ENCODE results near the gene ZMIZ1.

The ZMIZ1 gene

GRCh38 chr10:79139124-79139835, 70.5 kb downstream of the ZMIZ1 start:
- no peak for DNase-seq (ENCODE audit: low read depth)

GRCh38 chr10:79140085-79140793, 71.5 kb downstream of the ZMIZ1 start:
- DNase-seq (ENCODE audit: low read depth) = no peak

GRCh38 chr10:79140855-79141254, 72.1 kb downstream of the ZMIZ1 start:
- no peak for DNase-seq (ENCODE audit: low read depth)

GRCh38 chr10:79142064-79142491, 73.3 kb downstream of the ZMIZ1 start:
- DNase-seq (ENCODE audit: low read depth) = no peak

GRCh38 chr10:79142522-79143309, 74.0 kb downstream of the ZMIZ1 start:
- DNase-seq (ENCODE audit: low read depth) = no peak

GRCh38 chr10:79143879-79144278, 75.1 kb downstream of the ZMIZ1 start:
- no peak for DNase-seq (ENCODE audit: low read depth)

GRCh38 chr10:79144351-79145173, 75.8 kb downstream of the ZMIZ1 start:
- no peak for DNase-seq (ENCODE audit: low read depth)

- DNase-seq (ENCODE audit: low read depth) = no peak
These were observed 76.4 kb downstream of the ZMIZ1 start for GRCh38 chr10:79145174-79145483.

- no peak for DNase-seq (ENCODE audit: low read depth)
These were observed 77.0 kb downstream of the ZMIZ1 start for GRCh38 chr10:79145517-79146470.

GRCh38 chr10:79146611-79147130, 77.9 kb downstream of the ZMIZ1 start:
- no peak for DNase-seq (ENCODE audit: low read depth)

- DNase-seq (ENCODE audit: low read depth) = no peak
These were observed 78.5 kb downstream of the ZMIZ1 start for GRCh38 chr10:79147306-79147705.

GRCh38 chr10:79147796-79148451, 79.2 kb downstream of the ZMIZ1 start:
- no peak for DNase-seq (ENCODE audit: low read depth)

GRCh38 chr10:79148452-79149344, 79.9 kb downstream of the ZMIZ1 start:
- no peak for DNase-seq (ENCODE audit: low read depth)

GRCh38 chr10:79149345-79149661, 80.5 kb downstream of the ZMIZ1 start:
- no peak for DNase-seq (ENCODE audit: low read depth)

- DNase-seq (ENCODE audit: low read depth) = peak; percentile 61
These were observed 81.1 kb downstream of the ZMIZ1 start for GRCh38 chr10:79149662-79150443.

- no peak for DNase-seq (ENCODE audit: low read depth)
These were observed 81.6 kb downstream of the ZMIZ1 start for GRCh38 chr10:79150444-79150754.

- no peak for DNase-seq (ENCODE audit: low read depth)
These were observed 83.7 kb downstream of the ZMIZ1 start for GRCh38 chr10:79152423-79152817.

- DNase-seq (ENCODE audit: low read depth) = no peak
These were observed 85.0 kb downstream of the ZMIZ1 start for GRCh38 chr10:79153745-79154144.

Measured in HS-27A (cell line).